ENCODE measurements around the gene PLEK.

The PLEK gene

DNA sequence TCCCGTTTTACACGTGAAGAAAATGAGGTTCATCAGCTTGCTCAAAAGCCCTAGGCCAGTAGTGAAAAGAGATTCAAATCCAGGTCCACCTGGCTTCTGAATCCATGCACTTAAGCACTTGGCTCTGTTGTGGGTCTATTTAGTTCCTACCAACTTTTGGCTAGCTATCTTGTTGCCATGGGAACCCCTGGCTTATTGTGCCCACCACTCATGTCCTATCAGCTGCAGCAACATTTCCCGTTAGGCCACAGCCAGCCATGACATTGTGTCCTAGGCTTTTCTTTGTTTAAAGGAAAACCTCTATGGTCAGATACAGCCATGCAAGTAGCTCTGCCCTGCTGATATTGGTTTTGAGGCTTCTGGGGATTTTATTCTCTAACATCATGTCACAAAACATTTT lies 49.8 kb downstream of the PLEK start:
- Histone ChIP-seq H2BK5ac (ENCODE audit: low read length) (no peak overlapping the region), H2AK5ac (ENCODE audit: low read length) (no peak overlapping the region), H3K23ac (ENCODE audit: low read length) (no peak overlapping the region), H3K36me3 (ENCODE audit: control insufficient read depth, insufficient read depth, low read length) (no peaks in the 10 kb centered on the region), H3K4me3 (ENCODE audit: low read length) (no peak overlapping the region), H4K8ac (ENCODE audit: low read depth, low read length) (no peak overlapping the region), H3K56ac (ENCODE audit: low read length) (no peak overlapping the region), H3K4ac (ENCODE audit: low read depth, low read length) (no peak overlapping the region), H3K27ac (ENCODE audit: low read depth, low read length) (no peak overlapping the region), H3K79me2 (ENCODE audit: control insufficient read depth, insufficient read depth, low read length) (no peaks in the 10 kb centered on the region), H3K4me2 (ENCODE audit: low read length) (no peak overlapping the region), H2BK120ac (ENCODE audit: low read depth, low read length) (no peak overlapping the region), H2BK15ac (replicated peaks; ENCODE audit: low read depth) (no peak overlapping the region), H3K4me1 (ENCODE audit: control insufficient read depth, low read depth, low read length) (no peaks in the 10 kb centered on the region), H3K18ac (ENCODE audit: low read length) (no peak overlapping the region), H3K27me3 (ENCODE audit: insufficient read depth, low read length, poor library complexity) (no peaks in the 10 kb centered on the region), H3K9ac (ENCODE audit: low read length) (no peak overlapping the region), H4K5ac (ENCODE audit: low read length) (no peak overlapping the region), H3K79me1 (ENCODE audit: low read length) (no peaks in the 10 kb centered on the region)
- peak; percentile 83 for DNase-seq
- WGBS (ENCODE audit: extremely low coverage, insufficient coverage, low lambda C conversion rate), result no CpG with 5 or more reads among the region's 3 CpGs

DNA sequence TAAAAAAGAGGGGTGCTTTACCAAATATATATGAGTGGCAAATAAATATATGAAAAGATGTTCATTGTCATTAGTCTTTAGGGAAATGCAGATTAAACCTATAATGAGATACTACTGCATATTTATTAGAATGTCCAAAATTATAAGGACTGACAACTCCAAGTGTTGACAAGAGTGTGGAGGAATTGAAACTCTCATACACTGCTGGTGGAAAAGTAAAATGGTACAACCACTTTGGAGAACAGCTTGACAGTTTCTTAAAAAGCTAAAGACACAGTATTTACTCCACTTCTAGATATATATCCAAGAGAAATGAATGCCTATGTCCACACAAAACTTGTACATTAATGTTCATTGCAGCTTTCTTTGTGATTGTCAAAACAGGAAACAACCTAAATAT lies 50.4 kb downstream of the PLEK start:
- no peaks in the 10 kb centered on the region for H3K4me1 ChIP-seq (ENCODE audit: control insufficient read depth, low read depth, low read length)
- no peak overlapping the region for H3K4me2 ChIP-seq (ENCODE audit: low read length)
- H2BK15ac ChIP-seq (replicated peaks; ENCODE audit: low read depth), result no peak overlapping the region
- no peak overlapping the region for H3K27ac ChIP-seq (ENCODE audit: low read depth, low read length)
- H3K36me3 ChIP-seq (ENCODE audit: control insufficient read depth, insufficient read depth, low read length), result no peaks in the 10 kb centered on the region
- H2BK120ac ChIP-seq (ENCODE audit: low read depth, low read length), result no peak overlapping the region
- no peak overlapping the region for H3K4me3 ChIP-seq (ENCODE audit: low read length)
- H3K9ac ChIP-seq (ENCODE audit: low read length), result no peak overlapping the region
- no peaks in the 10 kb centered on the region for H3K79me2 ChIP-seq (ENCODE audit: control insufficient read depth, insufficient read depth, low read length)
- DNase-seq, result no peak
- no peak overlapping the region for H4K5ac ChIP-seq (ENCODE audit: low read length)
- no peak overlapping the region for H2BK5ac ChIP-seq (ENCODE audit: low read length)
- no peak overlapping the region for H2AK5ac ChIP-seq (ENCODE audit: low read length)
- H3K18ac ChIP-seq (ENCODE audit: low read length), result no peak overlapping the region
- H3K27me3 ChIP-seq (ENCODE audit: insufficient read depth, low read length, poor library complexity), result no peaks in the 10 kb centered on the region
- no peaks in the 10 kb centered on the region for H3K79me1 ChIP-seq (ENCODE audit: low read length)
- H3K4ac ChIP-seq (ENCODE audit: low read depth, low read length), result no peak overlapping the region
- no peak overlapping the region for H3K23ac ChIP-seq (ENCODE audit: low read length)
- H3K56ac ChIP-seq (ENCODE audit: low read length), result no peak overlapping the region
- no peak overlapping the region for H4K8ac ChIP-seq (ENCODE audit: low read depth, low read length)

DNA sequence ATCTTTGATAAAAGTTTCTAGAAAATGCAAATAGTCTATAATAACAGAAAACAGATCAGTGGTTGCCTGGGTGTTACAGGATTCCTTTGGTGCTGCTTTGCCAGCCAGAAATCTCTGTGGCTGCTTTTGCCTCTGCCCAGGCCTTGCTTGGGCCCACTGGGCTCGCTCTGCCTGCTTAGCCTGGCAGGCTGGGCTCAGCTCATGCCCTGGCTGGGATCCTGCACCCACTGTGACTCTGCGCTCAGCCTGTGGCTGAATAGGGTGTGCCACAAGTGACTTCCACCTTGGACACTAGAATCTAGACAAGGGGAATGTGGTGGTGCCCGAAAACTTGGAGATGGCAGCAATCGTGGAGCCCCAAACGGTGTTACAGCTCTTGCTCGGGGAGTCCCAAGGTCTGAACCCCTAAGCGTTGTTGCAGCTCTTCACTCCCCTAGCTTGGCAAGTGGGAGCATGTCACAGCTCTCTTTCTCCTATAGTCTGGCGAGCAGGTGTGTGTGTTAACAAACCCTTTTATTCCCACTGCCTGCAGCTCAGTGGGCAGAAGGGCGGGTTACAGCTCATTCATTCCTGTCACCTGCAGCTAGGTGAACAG lies 51.1 kb downstream of the PLEK start:
- Histone ChIP-seq H3K4ac (ENCODE audit: low read depth, low read length) (no peak overlapping the region), H3K4me2 (ENCODE audit: low read length) (no peak overlapping the region), H3K36me3 (ENCODE audit: control insufficient read depth, insufficient read depth, low read length) (no peaks in the 10 kb centered on the region), H3K18ac (ENCODE audit: low read length) (no peak overlapping the region), H2AK5ac (ENCODE audit: low read length) (no peak overlapping the region), H3K23ac (ENCODE audit: low read length) (no peak overlapping the region), H3K4me3 (ENCODE audit: low read length) (no peak overlapping the region), H2BK15ac (replicated peaks; ENCODE audit: low read depth) (no peak overlapping the region), H3K56ac (ENCODE audit: low read length) (no peak overlapping the region), H2BK5ac (ENCODE audit: low read length) (no peak overlapping the region), H4K8ac (ENCODE audit: low read depth, low read length) (no peak overlapping the region), H4K5ac (ENCODE audit: low read length) (no peak overlapping the region), H3K79me1 (ENCODE audit: low read length) (no peaks in the 10 kb centered on the region), H3K27ac (ENCODE audit: low read depth, low read length) (no peak overlapping the region), H3K79me2 (ENCODE audit: control insufficient read depth, insufficient read depth, low read length) (no peaks in the 10 kb centered on the region), H3K9ac (ENCODE audit: low read length) (no peak overlapping the region), H2BK120ac (ENCODE audit: low read depth, low read length) (no peak overlapping the region), H3K27me3 (ENCODE audit: insufficient read depth, low read length, poor library complexity) (no peaks in the 10 kb centered on the region), H3K4me1 (ENCODE audit: control insufficient read depth, low read depth, low read length) (no peaks in the 10 kb centered on the region)
- no peak for DNase-seq
- no CpG with 5 or more reads among the region's 9 CpGs for WGBS (ENCODE audit: extremely low coverage, insufficient coverage, low lambda C conversion rate)

DNA sequence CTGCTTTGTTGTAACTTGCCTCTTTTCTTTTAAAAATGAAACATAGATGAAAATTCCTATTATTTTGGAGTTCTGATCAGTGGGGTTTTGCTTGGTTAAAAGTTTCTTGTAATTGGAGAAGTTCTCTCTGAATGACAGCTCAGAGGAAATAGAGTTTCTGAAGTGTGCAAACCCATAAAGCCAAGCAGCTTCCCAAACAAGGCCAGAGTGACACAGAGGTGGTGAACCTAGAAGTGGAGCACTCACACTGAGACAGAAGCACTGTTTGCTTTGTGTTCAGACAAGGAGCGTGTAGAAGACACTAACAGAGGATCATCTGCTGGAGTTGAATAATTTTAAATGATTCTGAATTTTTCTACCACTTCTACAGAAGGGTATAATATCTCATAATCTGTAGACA lies 52.8 kb downstream of the PLEK start:
- DNase-seq, result no peak
- H3K79me1 ChIP-seq (ENCODE audit: low read length), result no peaks in the 10 kb centered on the region
- H3K4me3 ChIP-seq (ENCODE audit: low read length), result no peak overlapping the region
- no peak overlapping the region for H3K4ac ChIP-seq (ENCODE audit: low read depth, low read length)
- H3K27me3 ChIP-seq (ENCODE audit: insufficient read depth, low read length, poor library complexity), result no peaks in the 10 kb centered on the region
- H3K9ac ChIP-seq (ENCODE audit: low read length), result no peak overlapping the region
- H4K8ac ChIP-seq (ENCODE audit: low read depth, low read length), result no peak overlapping the region
- H3K56ac ChIP-seq (ENCODE audit: low read length), result no peak overlapping the region
- H2BK5ac ChIP-seq (ENCODE audit: low read length), result no peak overlapping the region
- no peaks in the 10 kb centered on the region for H3K79me2 ChIP-seq (ENCODE audit: control insufficient read depth, insufficient read depth, low read length)
- no peak overlapping the region for H3K23ac ChIP-seq (ENCODE audit: low read length)
- WGBS (ENCODE audit: extremely low coverage, insufficient coverage, low lambda C conversion rate), result no CpG with 5 or more reads among the region's 1 CpG
- H3K27ac ChIP-seq (ENCODE audit: low read depth, low read length), result no peak overlapping the region
- no peak overlapping the region for H4K5ac ChIP-seq (ENCODE audit: low read length)
- no peaks in the 10 kb centered on the region for H3K36me3 ChIP-seq (ENCODE audit: control insufficient read depth, insufficient read depth, low read length)
- H2AK5ac ChIP-seq (ENCODE audit: low read length), result no peak overlapping the region
- no peak overlapping the region for H3K4me2 ChIP-seq (ENCODE audit: low read length)
- no peak overlapping the region for H2BK120ac ChIP-seq (ENCODE audit: low read depth, low read length)
- no peaks in the 10 kb centered on the region for H3K4me1 ChIP-seq (ENCODE audit: control insufficient read depth, low read depth, low read length)
- H3K18ac ChIP-seq (ENCODE audit: low read length), result no peak overlapping the region
- no peak overlapping the region for H2BK15ac ChIP-seq (replicated peaks; ENCODE audit: low read depth)

DNA sequence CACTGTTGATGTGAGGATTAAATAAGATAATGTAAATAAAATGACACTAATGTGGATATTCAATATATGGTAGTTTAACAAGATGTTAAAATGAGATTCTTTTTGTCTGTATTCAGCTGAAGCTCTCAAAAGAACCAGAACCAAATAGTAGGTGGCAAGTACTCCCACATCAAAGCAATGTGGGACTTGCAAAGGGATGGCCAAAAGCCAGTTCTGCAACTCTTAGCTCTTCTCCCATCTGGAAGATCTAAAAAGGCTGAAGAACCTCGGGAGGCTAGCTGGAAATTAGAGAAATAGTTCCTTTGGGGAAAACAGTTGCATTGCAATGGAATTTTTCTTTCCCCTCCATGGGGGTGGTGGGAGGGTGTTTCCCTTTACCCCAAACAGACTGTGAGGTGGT lies 53.3 kb downstream of the PLEK start:
- Histone ChIP-seq H2BK15ac (replicated peaks; ENCODE audit: low read depth) (no peak overlapping the region), H3K27ac (ENCODE audit: low read depth, low read length) (no peak overlapping the region), H3K18ac (ENCODE audit: low read length) (no peak overlapping the region), H3K4ac (ENCODE audit: low read depth, low read length) (no peak overlapping the region), H3K79me2 (ENCODE audit: control insufficient read depth, insufficient read depth, low read length) (no peaks in the 10 kb centered on the region), H3K4me1 (ENCODE audit: control insufficient read depth, low read depth, low read length) (no peaks in the 10 kb centered on the region), H3K23ac (ENCODE audit: low read length) (no peak overlapping the region), H2AK5ac (ENCODE audit: low read length) (no peak overlapping the region), H3K4me3 (ENCODE audit: low read length) (no peak overlapping the region), H2BK120ac (ENCODE audit: low read depth, low read length) (no peak overlapping the region), H4K5ac (ENCODE audit: low read length) (no peak overlapping the region), H4K8ac (ENCODE audit: low read depth, low read length) (no peak overlapping the region), H3K4me2 (ENCODE audit: low read length) (no peak overlapping the region), H3K36me3 (ENCODE audit: control insufficient read depth, insufficient read depth, low read length) (no peaks in the 10 kb centered on the region), H3K56ac (ENCODE audit: low read length) (no peak overlapping the region), H2BK5ac (ENCODE audit: low read length) (no peak overlapping the region), H3K9ac (ENCODE audit: low read length) (no peak overlapping the region), H3K27me3 (ENCODE audit: insufficient read depth, low read length, poor library complexity) (no peaks in the 10 kb centered on the region), H3K79me1 (ENCODE audit: low read length) (no peaks in the 10 kb centered on the region)
- WGBS (ENCODE audit: extremely low coverage, insufficient coverage, low lambda C conversion rate), result no CpG with 5 or more reads among the region's 1 CpG
- DNase-seq, result no peak

DNA sequence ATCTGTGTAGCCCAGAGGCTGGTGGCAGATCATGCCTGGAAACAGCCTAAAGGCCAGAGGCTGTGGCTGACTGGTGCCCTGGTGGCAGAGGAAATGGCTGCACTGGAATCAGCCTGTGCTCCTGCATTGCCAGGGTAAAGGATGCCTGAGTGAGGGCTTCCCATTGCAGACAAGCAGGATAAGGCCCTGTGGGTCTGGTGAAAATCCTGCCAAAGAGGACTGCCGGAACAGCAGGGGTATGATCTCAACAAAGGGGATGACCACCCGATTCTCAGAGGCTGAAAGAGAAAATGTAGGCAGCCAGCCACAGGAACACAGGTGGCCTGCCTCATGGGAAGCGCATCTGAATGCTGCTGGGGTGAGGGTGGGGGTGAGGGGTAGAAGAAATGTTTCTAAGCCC lies 53.8 kb downstream of the PLEK start:
- Histone ChIP-seq H3K9ac (ENCODE audit: low read length) (no peak overlapping the region), H3K79me2 (ENCODE audit: control insufficient read depth, insufficient read depth, low read length) (no peaks in the 10 kb centered on the region), H3K27me3 (ENCODE audit: insufficient read depth, low read length, poor library complexity) (no peaks in the 10 kb centered on the region), H3K4me3 (ENCODE audit: low read length) (no peak overlapping the region), H2BK15ac (replicated peaks; ENCODE audit: low read depth) (no peak overlapping the region), H3K4me1 (ENCODE audit: control insufficient read depth, low read depth, low read length) (no peaks in the 10 kb centered on the region), H4K5ac (ENCODE audit: low read length) (no peak overlapping the region), H3K79me1 (ENCODE audit: low read length) (no peaks in the 10 kb centered on the region), H2BK120ac (ENCODE audit: low read depth, low read length) (no peak overlapping the region), H3K36me3 (ENCODE audit: control insufficient read depth, insufficient read depth, low read length) (no peaks in the 10 kb centered on the region), H2AK5ac (ENCODE audit: low read length) (no peak overlapping the region), H3K4ac (ENCODE audit: low read depth, low read length) (no peak overlapping the region), H3K23ac (ENCODE audit: low read length) (no peak overlapping the region), H4K8ac (ENCODE audit: low read depth, low read length) (no peak overlapping the region), H3K56ac (ENCODE audit: low read length) (no peak overlapping the region), H3K4me2 (ENCODE audit: low read length) (no peak overlapping the region), H2BK5ac (ENCODE audit: low read length) (no peak overlapping the region), H3K27ac (ENCODE audit: low read depth, low read length) (no peak overlapping the region), H3K18ac (ENCODE audit: low read length) (no peak overlapping the region)
- no CpG with 5 or more reads among the region's 3 CpGs for WGBS (ENCODE audit: extremely low coverage, insufficient coverage, low lambda C conversion rate)
- peak; percentile 25 for DNase-seq
